Activated B cell treated with CpG ODN at 0.5 μM for 24 hours (primary cell): ENCODE measurements around the gene AKAP13. TPM values are rescaled to one million over a fixed set of nuclear protein-coding genes. Genes with fewer than 3 reads are reported as not detected.
"Not testable (repeated sequence)": the region's sequence is repeated elsewhere in the genome, so short reads cannot be mapped to it uniquely, and the experiment has no call there.

ENCODE experiments used
- ATAC-seq: fragments of 200-7000 bp; cut with Tn5 transposase; one replicate; pipeline ENCODE4 v1.10.0; 2021; ENCODE audit warnings: low read depth, mild to moderate bottlenecking, moderate library complexity
- CTCF ChIA-PET: fragments of 350-600 bp; sonication (Branson Sonifier 250); formaldehyde crosslinking; loops from one replicate; lab custom pipeline; 2021; ENCODE audit warnings: antibody characterized with exemption; lab: Charles Lee
- POLR2A ChIA-PET: fragments of 350-600 bp; sonication (Branson Sonifier 250); formaldehyde crosslinking; loops from one replicate; lab custom pipeline; 2021; ENCODE audit warnings: antibody characterized with exemption; lab: Charles Lee
- DNase-seq: peaks from one replicate; pipeline ENCODE4 v3.0.0; 2022
- H3K27ac Mint-ChIP-seq: one replicate; pipeline ENCODE4 v1.8.0; 2020; ENCODE audit warnings: mixed read lengths
- H3K27me3 Mint-ChIP-seq: one replicate; pipeline ENCODE4 v1.8.0; 2021; ENCODE audit warnings: mixed read lengths
- H3K36me3 Mint-ChIP-seq: one replicate; pipeline ENCODE4 v1.8.0; 2021; ENCODE audit warnings: low read depth, mixed read lengths
- H3K4me1 Mint-ChIP-seq: one replicate; pipeline ENCODE4 v1.8.0; 2021; ENCODE audit warnings: mixed read lengths
- H3K4me3 Mint-ChIP-seq: one replicate; pipeline ENCODE4 v1.8.0; 2020; ENCODE audit warnings: mild to moderate bottlenecking, mixed read lengths
- H3K9me3 Mint-ChIP-seq: one replicate; pipeline ENCODE4 v1.8.0; 2020; ENCODE audit warnings: mixed read lengths
- intact Hi-C: fragments of 100-400 bp; cut with micrococcal nuclease; formaldehyde crosslinking; loops from one replicate; pipeline ENCODE4 v1.15.1; 2024
- total RNA-seq: library from RNA; stranded (reverse); gene quantifications from 2 replicates; pipeline ENCODE4 v1.2.3, GENCODE V29; 2022
- TF ChIP-seq, protein P1 (sequence below): fragments of 200-600 bp; IDR thresholded peaks from one replicate; pipeline ENCODE4 v1.8.0; 2022; ENCODE audit warnings: antibody characterized with exemption, mild to moderate bottlenecking

AKAP13 gene
- total RNA-seq, 1 donor from 2014 or later, result 290 TPM

GRCh38 chr15:85482894-85483293 lies 102.5 kb downstream of the AKAP13 start:
- H3K4me1 Mint-ChIP-seq, result peaks cover 74% of the 10 kb centered on the region
- ChIA-PET POLR2A (interaction anchor here (0.7 kb wide), 1 partner anchor 151 kb away, joined by 7 read pairs; no protein-coding TSS in a partner anchor), CTCF (interaction anchor here (1.2 to 1.5 kb wide), 3 partner anchors 11 to 165 kb away, joined by 3 to 5 read pairs (median 3); no protein-coding TSS in a partner anchor)
- intact Hi-C loops, result loop anchor here (1.0 to 10.0 kb wide), 2 partner anchors 8 to 222 kb away; no protein-coding TSS in a partner anchor
- no peaks in the 10 kb centered on the region for H3K27me3 Mint-ChIP-seq
- TF ChIP-seq, protein P1, sequence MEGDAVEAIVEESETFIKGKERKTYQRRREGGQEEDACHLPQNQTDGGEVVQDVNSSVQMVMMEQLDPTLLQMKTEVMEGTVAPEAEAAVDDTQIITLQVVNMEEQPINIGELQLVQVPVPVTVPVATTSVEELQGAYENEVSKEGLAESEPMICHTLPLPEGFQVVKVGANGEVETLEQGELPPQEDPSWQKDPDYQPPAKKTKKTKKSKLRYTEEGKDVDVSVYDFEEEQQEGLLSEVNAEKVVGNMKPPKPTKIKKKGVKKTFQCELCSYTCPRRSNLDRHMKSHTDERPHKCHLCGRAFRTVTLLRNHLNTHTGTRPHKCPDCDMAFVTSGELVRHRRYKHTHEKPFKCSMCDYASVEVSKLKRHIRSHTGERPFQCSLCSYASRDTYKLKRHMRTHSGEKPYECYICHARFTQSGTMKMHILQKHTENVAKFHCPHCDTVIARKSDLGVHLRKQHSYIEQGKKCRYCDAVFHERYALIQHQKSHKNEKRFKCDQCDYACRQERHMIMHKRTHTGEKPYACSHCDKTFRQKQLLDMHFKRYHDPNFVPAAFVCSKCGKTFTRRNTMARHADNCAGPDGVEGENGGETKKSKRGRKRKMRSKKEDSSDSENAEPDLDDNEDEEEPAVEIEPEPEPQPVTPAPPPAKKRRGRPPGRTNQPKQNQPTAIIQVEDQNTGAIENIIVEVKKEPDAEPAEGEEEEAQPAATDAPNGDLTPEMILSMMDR, result no peak
- H3K9me3 Mint-ChIP-seq, result no peaks in the 10 kb centered on the region
- peaks cover 19% of the 10 kb centered on the region for H3K36me3 Mint-ChIP-seq
- H3K4me3 Mint-ChIP-seq, result peak overlapping the region; percentile 25
- peak; percentile 57 for ATAC-seq
- DNase-seq, result no peak
- peak overlapping the region; percentile 38 for H3K27ac Mint-ChIP-seq

GRCh38 chr15:85483955-85484354 lies 103.6 kb downstream of the AKAP13 start:
- H3K27ac Mint-ChIP-seq, H3K4me3 Mint-ChIP-seq, ATAC-seq, H3K27me3 Mint-ChIP-seq, H3K9me3 Mint-ChIP-seq, DNase-seq: not testable (repeated sequence)
- CTCF ChIA-PET, result interaction anchor here (0.7 to 1.5 kb wide), 6 partner anchors 12 to 229 kb away, joined by 3 to 5 read pairs (median 3); no protein-coding TSS in a partner anchor
- H3K36me3 Mint-ChIP-seq, result peaks cover 27% of the 10 kb centered on the region
- intact Hi-C loops, result loop anchor here (1.0 to 10.0 kb wide), 2 partner anchors 9 to 221 kb away; no protein-coding TSS in a partner anchor
- peaks cover 73% of the 10 kb centered on the region for H3K4me1 Mint-ChIP-seq
- POLR2A ChIA-PET, result interaction anchor here (0.6 to 1.0 kb wide), 2 partner anchors 12 to 27 kb away, joined by 3 read pairs; no protein-coding TSS in a partner anchor

DNA sequence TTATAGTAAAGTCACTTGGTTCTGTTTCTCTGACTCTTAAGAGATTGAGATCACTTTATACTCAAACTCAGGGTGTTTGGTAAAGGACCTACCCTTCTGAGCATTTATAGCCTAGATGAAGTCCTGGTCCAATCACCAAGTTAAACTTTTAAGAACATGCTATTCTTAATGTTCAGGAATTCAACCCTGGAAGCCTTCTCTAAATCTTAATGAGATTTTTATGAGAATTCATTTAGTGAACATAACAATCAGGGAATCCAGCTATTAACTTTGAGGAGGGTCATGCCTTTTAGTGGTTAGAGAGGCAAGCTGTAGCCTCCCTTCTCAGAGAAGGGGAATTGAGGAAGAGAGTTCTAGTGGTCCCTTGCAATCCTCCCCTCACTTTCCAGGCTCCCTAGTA lies 104.5 kb downstream of the AKAP13 start:
- intact Hi-C loops, result loop anchor here (5.0 to 10.0 kb wide), 3 partner anchors 132 to 220 kb away; no protein-coding TSS in a partner anchor
- ATAC-seq, H3K9me3 Mint-ChIP-seq, H3K4me3 Mint-ChIP-seq, H3K27ac Mint-ChIP-seq, DNase-seq, POLR2A ChIA-PET, H3K27me3 Mint-ChIP-seq: not testable (repeated sequence)
- CTCF ChIA-PET, result interaction anchor here (0.6 to 4.1 kb wide), 10 partner anchors 21 to 218 kb away, joined by 3 to 16 read pairs (median 4); no protein-coding TSS in a partner anchor
- peaks cover 74% of the 10 kb centered on the region for H3K4me1 Mint-ChIP-seq
- peaks cover 24% of the 10 kb centered on the region for H3K36me3 Mint-ChIP-seq

GRCh38 chr15:85485956-85486567 lies 105.7 kb downstream of the AKAP13 start:
- TF ChIP-seq, protein P1, result peak; percentile 72
- Mint-ChIP-seq H3K27ac (peak overlapping the region; percentile 64), H3K27me3 (no peaks in the 10 kb centered on the region), H3K4me1 (peaks cover 75% of the 10 kb centered on the region), H3K4me3 (no peak overlapping the region), H3K36me3 (peaks cover 30% of the 10 kb centered on the region), H3K9me3 (no peaks in the 10 kb centered on the region)
- ATAC-seq (peak; percentile 90), DNase-seq (no peak)
- ChIA-PET CTCF (interaction anchor here (0.7 to 4.1 kb wide), 13 partner anchors 10 to 189 kb away, joined by 3 to 16 read pairs (median 4); no protein-coding TSS in a partner anchor), POLR2A (no interaction called here)
- intact Hi-C loops, result loop anchor here (1.0 to 10.0 kb wide), 5 partner anchors 19 to 354 kb away; no protein-coding TSS in a partner anchor

- not testable (repeated sequence) for DNase-seq, H3K27me3 Mint-ChIP-seq, H3K27ac Mint-ChIP-seq, H3K9me3 Mint-ChIP-seq, ATAC-seq, H3K4me3 Mint-ChIP-seq
- peaks cover 69% of the 10 kb centered on the region for H3K4me1 Mint-ChIP-seq
- peaks cover 29% of the 10 kb centered on the region for H3K36me3 Mint-ChIP-seq
- intact Hi-C loops, result loop anchor here (5.0 to 10.0 kb wide), 3 partner anchors 130 to 217 kb away; no protein-coding TSS in a partner anchor
- ChIA-PET POLR2A (interaction anchor here (0.6 kb wide), 1 partner anchor 107 kb away, joined by 4 read pairs; the partner anchor contains the start of gene AKAP13), CTCF (interaction anchor here (1.2 to 4.1 kb wide), 3 partner anchors 12 to 191 kb away, joined by 4 to 16 read pairs (median 6); no protein-coding TSS in a partner anchor)
Observed at GRCh38 chr15:85487796-85488195, 107.4 kb downstream of the AKAP13 start.

DNA sequence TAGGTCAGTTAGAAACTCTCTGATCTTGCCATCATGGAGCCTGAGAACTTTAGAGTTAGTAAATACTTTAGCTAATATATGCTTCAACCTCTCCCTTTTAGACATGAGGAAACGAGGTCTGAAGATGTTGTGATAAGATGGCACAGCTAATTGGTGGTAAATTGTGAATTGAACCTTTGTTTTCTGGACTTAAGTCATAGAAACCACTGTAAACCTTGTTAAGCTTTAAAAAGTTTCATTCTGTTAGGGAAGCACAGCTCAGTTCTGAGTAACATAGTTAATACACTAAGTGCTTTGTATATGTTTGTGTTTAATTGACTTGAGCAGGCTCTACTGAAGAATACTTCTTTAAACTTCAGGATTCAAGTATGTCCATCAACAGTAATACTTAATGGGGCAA lies 108.6 kb downstream of the AKAP13 start:
- Mint-ChIP-seq H3K27me3 (no peaks in the 10 kb centered on the region), H3K9me3 (no peaks in the 10 kb centered on the region), H3K4me3 (no peak overlapping the region), H3K4me1 (peaks cover 69% of the 10 kb centered on the region), H3K27ac (no peak overlapping the region), H3K36me3 (peaks cover 29% of the 10 kb centered on the region)
- intact Hi-C loops, result loop anchor here (5.0 to 10.0 kb wide), 3 partner anchors 128 to 216 kb away; no protein-coding TSS in a partner anchor
- no peak for ATAC-seq
- ChIA-PET POLR2A (interaction anchor here (0.5 to 1.3 kb wide), 3 partner anchors 46 to 110 kb away, joined by 3 to 6 read pairs (median 3); partner anchors contain the start of gene AKAP13), CTCF (interaction anchor here (0.8 to 4.1 kb wide), 6 partner anchors 13 to 193 kb away, joined by 3 to 16 read pairs (median 6); no protein-coding TSS in a partner anchor)
- TF ChIP-seq, protein P1, result no peak
- DNase-seq, result no peak
